SK-N-SH (cell line): ENCODE measurements around the gene IKZF2. TPM values are rescaled to one million over a fixed set of nuclear protein-coding genes. Genes with fewer than 3 reads are reported as not detected.

Experiments
- CTCF ChIA-PET: fragments of 300-600, 350-600 bp; formaldehyde crosslinking; extraction: SDS; loops from one replicate; lab custom pipeline; 2021; lab: Yijun Ruan, JAX
- POLR2A ChIA-PET: fragments of 350-600 bp; sonication (Branson Sonifier 250); formaldehyde crosslinking; extraction: SDS; loops from one replicate; lab custom pipeline; 2020; ENCODE audit warnings: antibody characterized with exemption, inconsistent platforms; lab: Yijun Ruan, JAX
- DNase-seq: peaks from one replicate; pipeline ENCODE4 v3.0.0; 2012
- H2AFZ ChIP-seq: fragments of 200-600 bp; sonication (generic); 2 replicates; pipeline ENCODE4 v1.8.1; 2016; ENCODE audit warnings: antibody characterized with exemption, mild to moderate bottlenecking, low read depth
- H3F3A ChIP-seq: fragments of 200-600 bp; sonication (generic); replicated peaks from 2 replicates; pipeline ENCODE3; 2016; ENCODE audit warnings: antibody characterized with exemption, mild to moderate bottlenecking; ENCODE audit not compliant: insufficient read depth
- H3K27ac ChIP-seq, 2 experiments: fragments of 200-500 bp in 1 of 2; fragments of 200-600 bp in 1 of 2; sonication (Bioruptor generic) in 1 of 2; sonication (generic), shearing (Covaris generic) in 1 of 2; 2 replicates each; pipeline versions ENCODE4 v1.5.1 to v1.6.1; 2014 to 2016; ENCODE audit warnings: low read depth in 2 of 2, inconsistent platforms in 1 of 2, low read length in 1 of 2, mild to moderate bottlenecking in 1 of 2, mixed read lengths in 1 of 2
- H3K27me3 ChIP-seq: fragments of 200-600 bp; sonication (generic), shearing (Covaris generic); 2 replicates; pipeline ENCODE4 v1.6.1; 2016; ENCODE audit warnings: mixed run types; ENCODE audit not compliant: insufficient read depth
- H3K36me3 ChIP-seq, 2 experiments: fragments of 200-500 bp in 1 of 2; fragments of 200-600 bp in 1 of 2; sonication (Bioruptor generic) in 1 of 2; sonication (generic) in 1 of 2; replicated peaks in 1 of 2; 2 replicates each; pipeline versions ENCODE3 to v1.5.1; 2014 to 2016; ENCODE audit warnings: low read length in 1 of 2, mild to moderate bottlenecking in 1 of 2; ENCODE audit not compliant: insufficient read depth in 2 of 2, control insufficient read depth in 1 of 2
- H3K4me1 ChIP-seq, 2 experiments: fragments of 200-500 bp in 1 of 2; fragments of 200-600 bp in 1 of 2; sonication (Bioruptor generic) in 1 of 2; sonication (generic), shearing (Covaris generic) in 1 of 2; 2 replicates each; pipeline versions ENCODE4 v1.5.1 to v1.6.1; 2014 to 2016; ENCODE audit warnings: low read depth in 1 of 2, low read length in 1 of 2, mixed run types in 1 of 2; ENCODE audit not compliant: insufficient read depth in 2 of 2, control insufficient read depth in 1 of 2
- H3K4me2 ChIP-seq: fragments of 200-600 bp; sonication (generic), shearing (Covaris generic); 2 replicates; pipeline ENCODE4 v1.6.1; 2017; ENCODE audit warnings: mixed run types
- H3K4me3 ChIP-seq, 2 experiments: fragments of 200-500 bp in 1 of 2; fragments of 200-600 bp in 1 of 2; sonication (Bioruptor generic) in 1 of 2; sonication (generic), shearing (Covaris generic) in 1 of 2; 2 replicates each; pipeline versions ENCODE4 v1.5.1 to v1.8.1; 2014 to 2016; ENCODE audit warnings: low read depth in 2 of 2, inconsistent platforms in 1 of 2, low read length in 1 of 2, mild to moderate bottlenecking in 1 of 2, mixed read lengths in 1 of 2, moderate library complexity in 1 of 2
- H3K79me2 ChIP-seq: fragments of 200-600 bp; sonication (generic); 2 replicates; pipeline ENCODE4 v1.8.1; 2017; ENCODE audit warnings: mild to moderate bottlenecking; ENCODE audit not compliant: insufficient read depth
- H3K9ac ChIP-seq: fragments of 200-600 bp; sonication (generic); 2 replicates; pipeline ENCODE4 v1.6.1; 2017; ENCODE audit warnings: mixed run types
- H3K9me2 ChIP-seq: fragments of 200-600 bp; sonication (generic); 2 replicates; pipeline ENCODE4 v1.6.1; 2017; ENCODE audit warnings: mixed run types
- H3K9me3 ChIP-seq: fragments of 200-600 bp; sonication (generic); 2 replicates; pipeline ENCODE4 v1.6.1; 2017; ENCODE audit warnings: mixed run types, mild to moderate bottlenecking, moderate library complexity
- H4K20me1 ChIP-seq: fragments of 200-600 bp; sonication (generic); 2 replicates; pipeline ENCODE4 v1.6.1; 2017; ENCODE audit warnings: mild to moderate bottlenecking, mixed run types; ENCODE audit not compliant: insufficient read depth
- EP300 ChIP-seq, 2 experiments: IDR thresholded peaks; 2 replicates each; pipeline versions ENCODE4 v1.4.0 to v1.6.1; 2012; ENCODE audit warnings: borderline replicate concordance in 1 of 2, low read depth in 1 of 2, low read length in 1 of 2
- EZH2phosphoT487 ChIP-seq: fragments of 200-600 bp; sonication (generic); IDR thresholded peaks from 2 replicates; pipeline ENCODE4 v1.6.1; 2017; ENCODE audit warnings: low read depth, mixed run types, mild to moderate bottlenecking, antibody characterized with exemption, moderate library complexity, borderline replicate concordance
- GABPA ChIP-seq: IDR thresholded peaks from 2 replicates; pipeline ENCODE4 v1.4.0; 2012; ENCODE audit warnings: low read depth, mild to moderate bottlenecking
- MEF2A ChIP-seq: IDR thresholded peaks from 2 replicates; pipeline ENCODE4 v1.4.0; 2012; ENCODE audit warnings: low read depth, borderline replicate concordance
- MXI1 ChIP-seq: IDR thresholded peaks from 2 replicates; pipeline ENCODE4 v1.6.1; 2012; ENCODE audit warnings: mild to moderate bottlenecking, low read depth, low read length, improper control_type of control experiment
- PBX3 ChIP-seq: IDR thresholded peaks from 2 replicates; pipeline ENCODE4; 2012
- RAD21 ChIP-seq: IDR thresholded peaks from 2 replicates; pipeline ENCODE4 v1.6.1; 2012; ENCODE audit warnings: mild to moderate bottlenecking, low read length
- RXRA ChIP-seq: IDR thresholded peaks from 2 replicates; pipeline ENCODE4 v1.4.0; 2012; ENCODE audit warnings: low read depth, mild to moderate bottlenecking, borderline replicate concordance
- SIN3A ChIP-seq: IDR thresholded peaks from 2 replicates; pipeline ENCODE4 v1.6.1; 2012; ENCODE audit warnings: low read depth, mild to moderate bottlenecking, low read length, moderate library complexity, borderline replicate concordance
- SMC3 ChIP-seq: IDR thresholded peaks from 2 replicates; pipeline ENCODE4 v1.6.1; 2012; ENCODE audit warnings: low read depth, low read length, improper control_type of control experiment
- USF1 ChIP-seq: IDR thresholded peaks from 2 replicates; pipeline ENCODE4 v1.4.0; 2012; ENCODE audit warnings: low read depth, borderline replicate concordance
- YY1 ChIP-seq: IDR thresholded peaks from 2 replicates; pipeline ENCODE4 v1.4.0; 2012; ENCODE audit warnings: low read depth, mild to moderate bottlenecking
- WGBS: methylation state at CpG from one replicate; pipeline ENCODE4 v1.1.6; 2017; ENCODE audit warnings: low lambda C conversion rate; 5-methylcytosine and 5-hydroxymethylcytosine counted together
- polyA plus RNA-seq, 3 experiments: library from polyadenylated mRNA; depleted of rRNA; stranded (reverse); fragments of >200 nt; gene quantifications; 2 replicates each; pipeline ENCODE4 v1.2.3, GENCODE V29; 2012

The IKZF2 gene
- polyA plus RNA-seq, 1 of the 3 experiments (the other 2 are of a cell fraction): 1.3 TPM

DNA sequence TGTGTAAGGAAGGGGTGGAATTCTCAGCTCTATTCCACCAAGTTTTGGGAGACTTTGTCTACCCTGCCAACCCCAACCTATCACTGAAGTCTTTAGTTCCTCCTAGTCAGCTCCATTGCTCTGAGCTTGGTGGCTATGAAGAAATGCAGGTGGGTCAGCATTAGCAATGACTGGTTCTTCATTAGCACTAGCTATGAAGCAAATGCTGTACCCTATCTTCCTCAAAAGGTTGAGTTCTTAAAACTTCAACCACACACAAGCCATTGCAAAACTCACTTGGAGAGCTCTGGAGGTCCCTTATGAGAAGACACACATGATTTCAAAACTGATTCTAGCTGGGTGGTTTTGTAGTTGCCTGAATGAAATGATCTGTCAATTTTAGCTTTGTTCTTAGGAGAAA, 193.8 kb downstream of the IKZF2 start:
- H3F3A ChIP-seq: no peaks in the 10 kb centered on the region
- H2AFZ ChIP-seq: no peak overlapping the region
- H3K4me3 ChIP-seq: no peak overlapping the region
- no peaks in the 10 kb centered on the region for H4K20me1 ChIP-seq
- POLR2A ChIA-PET: no interaction called here
- H3K27me3 ChIP-seq: no peaks in the 10 kb centered on the region
- H3K9ac ChIP-seq: no peak overlapping the region
- DNase-seq: no peak
- H3K9me3 ChIP-seq: no peaks in the 10 kb centered on the region
- peaks cover 2 to 3% of the 10 kb centered on the region in 2 experiments; a peak in 2 of 4 replicates for H3K4me1 ChIP-seq
- TF ChIP-seq USF1: no peak
- no peak for TF ChIP-seq EP300 (IDR thresholded peaks at IDR 0.05; ENCODE audit: borderline replicate concordance in 1 of 2, low read depth in 1 of 2, low read length in 1 of 2)
- TF ChIP-seq MXI1: no peak
- no peak for TF ChIP-seq RXRA
- TF ChIP-seq PBX3: no peak
- no peak for TF ChIP-seq RAD21
- H3K4me2 ChIP-seq: no peak overlapping the region
- no peak overlapping the region for H3K27ac ChIP-seq
- H3K36me3 ChIP-seq: no peaks in the 10 kb centered on the region
- CTCF ChIA-PET: no interaction called here
- no peaks in the 10 kb centered on the region for H3K79me2 ChIP-seq
- no peaks in the 10 kb centered on the region for H3K9me2 ChIP-seq

GRCh38 chr2:212956665-212957607, 194.5 kb downstream of the IKZF2 start:
- peak overlapping the region; percentile 27; the same call in 1 of the 2 replicates for H3K4me2 ChIP-seq
- CTCF ChIA-PET: interaction anchor here (1.0 to 1.1 kb wide), 2 partner anchors 22 to 192 kb away, joined by 3 read pairs; no protein-coding TSS in a partner anchor

More at GRCh38 chr2:212956665-212957607, 194.5 kb downstream of the IKZF2 start:
- Histone ChIP-seq H3K27me3 (no peaks in the 10 kb centered on the region), H3K79me2 (no peaks in the 10 kb centered on the region), H3K27ac (no peak overlapping the region), H3K9me3 (no peaks in the 10 kb centered on the region), H3K36me3 (no peaks in the 10 kb centered on the region), H3K4me1 (peaks cover 2 to 3% of the 10 kb centered on the region in 2 experiments; a peak in 2 of 4 replicates), H3K4me3 (no peak overlapping the region), H4K20me1 (no peaks in the 10 kb centered on the region), H3F3A (no peaks in the 10 kb centered on the region), H3K9ac (no peak overlapping the region), H3K9me2 (no peaks in the 10 kb centered on the region), H2AFZ (peak overlapping the region; percentile 36; the same call in 1 of the 2 replicates)
- no peak for DNase-seq
- 76% methylated on average over 6 of the region's 6 CpGs for WGBS
- POLR2A ChIA-PET: no interaction called here
- TF ChIP-seq SIN3A (no peak), SMC3 (no peak), YY1 (no peak), RAD21 (no peak), GABPA (no peak), MEF2A (no peak), EZH2phosphoT487 (no peak), PBX3 (no peak)
